Germinal center (tissue), 1 donor: ENCODE data around the gene TESK2.
"Not testable (repeated sequence)": the region's sequence is repeated elsewhere in the genome, so short reads cannot be mapped to it uniquely, and the experiment has no call there.

Experiments
- DNase-seq: peaks from one replicate; pipeline ENCODE4 v3.0.0; 2012; ENCODE audit warnings: mixed read lengths, low spot score

TESK2 gene

GRCh38 chr1:45510036-45510971 lies 19.3 kb upstream of the TESK2 start:
- DNase-seq: no peak

- no peak for DNase-seq
Observed at GRCh38 chr1:45508295-45509151, 17.6 kb upstream of the TESK2 start.

GRCh38 chr1:45507893-45508292 lies 16.9 kb upstream of the TESK2 start:
- DNase-seq: no peak

- no peak for DNase-seq
Observed at GRCh38 chr1:45507195-45507594, 16.2 kb upstream of the TESK2 start.

- DNase-seq: no peak
Observed at GRCh38 chr1:45503462-45504360, 12.7 kb upstream of the TESK2 start.

GRCh38 chr1:45501505-45501859 lies 10.5 kb upstream of the TESK2 start:
- no peak for DNase-seq

GRCh38 chr1:45499415-45499769 lies 8.4 kb upstream of the TESK2 start:
- DNase-seq: peak; percentile 28

- DNase-seq: no peak
Observed at GRCh38 chr1:45498279-45498678, 7.3 kb upstream of the TESK2 start.

- DNase-seq: peak; percentile 55
Observed at GRCh38 chr1:45493116-45493697, 2.2 kb upstream of the TESK2 start.

GRCh38 chr1:45492691-45493090 lies 1.7 kb upstream of the TESK2 start:
- DNase-seq: no peak

GRCh38 chr1:45491487-45492260 lies 711 bp upstream of the TESK2 start:
- DNase-seq: no peak

- no peak for DNase-seq
Observed at GRCh38 chr1:45490121-45490625, 790 bp downstream of the TESK2 start.

GRCh38 chr1:45489379-45489778 lies 1.6 kb downstream of the TESK2 start:
- DNase-seq: not testable (repeated sequence)

GRCh38 chr1:45488666-45489377 lies 2.1 kb downstream of the TESK2 start:
- DNase-seq: no peak

- DNase-seq: no peak
Observed at GRCh38 chr1:45485949-45486348, 5.0 kb downstream of the TESK2 start.

GRCh38 chr1:45479039-45479748 lies 11.8 kb downstream of the TESK2 start:
- DNase-seq: no peak

- no peak for DNase-seq
Observed at GRCh38 chr1:45478121-45478814, 12.7 kb downstream of the TESK2 start.

GRCh38 chr1:45477646-45478045 lies 13.3 kb downstream of the TESK2 start:
- DNase-seq: no peak

- not testable (repeated sequence) for DNase-seq
Observed at GRCh38 chr1:45474194-45474593, 16.8 kb downstream of the TESK2 start.
